SK-N-SH treated with all-trans-retinoic acid at 6 μM for 48 hours (cell line): ENCODE data around the gene DHDDS.

Experiments used
- ATAC-seq: fragments of 200-7000 bp; cut with Tn5 transposase; 3 replicates; pipeline ENCODE4 v1.9.1; 2020; ENCODE audit warnings: mild to moderate bottlenecking, moderate library complexity
- ARNTL ChIP-seq: fragments of 450-650 bp; formaldehyde crosslinking; IDR thresholded peaks from 2 replicates; pipeline ENCODE4 v1.5.0; 2020; ENCODE audit warnings: low read depth, mild to moderate bottlenecking, moderate library complexity, borderline replicate concordance
- BACH2 ChIP-seq: fragments of 250-450 bp; sonication (Bioruptor Pico); IDR thresholded peaks from 2 replicates; pipeline ENCODE4 v1.9.0; 2021; ENCODE audit warnings: mild to moderate bottlenecking, borderline replicate concordance
- CSDC2 ChIP-seq: fragments of 250-450 bp; sonication (Bioruptor Pico); IDR thresholded peaks from 2 replicates; pipeline ENCODE4 v1.5.0; 2020; ENCODE audit warnings: mild to moderate bottlenecking, moderate library complexity
- ESRRG ChIP-seq: fragments of 250-450 bp; sonication (Bioruptor Pico); IDR thresholded peaks from 2 replicates; pipeline ENCODE4 v1.6.1; 2021; ENCODE audit warnings: mild to moderate bottlenecking
- GLIS3 ChIP-seq: fragments of 250-450 bp; sonication (Bioruptor Pico); IDR thresholded peaks from 2 replicates; pipeline ENCODE4 v1.5.0; 2020; ENCODE audit warnings: mild to moderate bottlenecking, moderate library complexity
- ISL1 ChIP-seq: fragments of 250-450 bp; sonication (Bioruptor Pico); IDR thresholded peaks from 2 replicates; pipeline ENCODE4 v2.1.2; 2022; ENCODE audit warnings: mild to moderate bottlenecking, moderate library complexity
- OSR1 ChIP-seq: fragments of 250-450 bp; sonication (Bioruptor Pico); IDR thresholded peaks from 2 replicates; pipeline ENCODE4 v1.8.0; 2022; ENCODE audit warnings: moderate library complexity, mild to moderate bottlenecking, inconsistent platforms
- POU6F1 ChIP-seq: fragments of 250-450 bp; sonication (Bioruptor Pico); IDR thresholded peaks from 2 replicates; pipeline ENCODE4 v1.8.0; 2021; ENCODE audit warnings: low read depth, mild to moderate bottlenecking, moderate library complexity, borderline replicate concordance
- RARB ChIP-seq: fragments of 250-450 bp; sonication (Bioruptor Pico); IDR thresholded peaks from 2 replicates; pipeline ENCODE4 v1.8.0; 2021; ENCODE audit warnings: mild to moderate bottlenecking, moderate library complexity
- TCF4 ChIP-seq: fragments of 250-450 bp; sonication (Bioruptor Pico); IDR thresholded peaks from 2 replicates; pipeline ENCODE4 v1.8.0; 2021; ENCODE audit warnings: mild to moderate bottlenecking, moderate library complexity, borderline replicate concordance
- TOX ChIP-seq: fragments of 250-450 bp; sonication (Bioruptor Pico); IDR thresholded peaks from 2 replicates; pipeline ENCODE4 v1.8.0; 2021; ENCODE audit warnings: mild to moderate bottlenecking, moderate library complexity, borderline replicate concordance
- ZC3H10 ChIP-seq: fragments of 250-450 bp; sonication (Bioruptor Pico); IDR thresholded peaks from 2 replicates; pipeline ENCODE4 v1.5.1; 2021; ENCODE audit warnings: mild to moderate bottlenecking, moderate library complexity
- ZFP3 ChIP-seq: fragments of 250-450 bp; sonication (Bioruptor Pico); IDR thresholded peaks from 2 replicates; pipeline ENCODE4 v1.5.0; 2020; ENCODE audit warnings: mild to moderate bottlenecking, moderate library complexity
- ZFP30 ChIP-seq: fragments of 450-650 bp; formaldehyde crosslinking; IDR thresholded peaks from 2 replicates; pipeline ENCODE4 v1.5.0; 2022; ENCODE audit warnings: mild to moderate bottlenecking, moderate library complexity
- ZNF565 ChIP-seq: fragments of 450-650 bp; formaldehyde crosslinking; conservative IDR thresholded peaks from 2 replicates; pipeline ENCODE4 v1.5.0; 2020; ENCODE audit warnings: low read depth, mild to moderate bottlenecking, moderate library complexity
- ZNF70 ChIP-seq: fragments of 450-650 bp; formaldehyde crosslinking; IDR thresholded peaks from 2 replicates; pipeline ENCODE4 v1.5.0; 2020; ENCODE audit warnings: mild to moderate bottlenecking, moderate library complexity
- ZNF8 ChIP-seq: fragments of 450-650 bp; formaldehyde crosslinking; IDR thresholded peaks from 2 replicates; pipeline ENCODE4 v1.5.0; 2020; ENCODE audit warnings: mild to moderate bottlenecking, moderate library complexity
- TF ChIP-seq, protein P1 (sequence below): fragments of 250-450 bp; sonication (Bioruptor Pico); IDR thresholded peaks from 2 replicates; pipeline ENCODE4 v1.5.0; 2020; ENCODE audit warnings: mild to moderate bottlenecking, moderate library complexity
- TF ChIP-seq, protein P2 (sequence below): fragments of 250-450 bp; sonication (Bioruptor Pico); IDR thresholded peaks from 2 replicates; pipeline ENCODE4 v1.5.1; 2020; ENCODE audit warnings: low read depth, mild to moderate bottlenecking, moderate library complexity
- TF ChIP-seq, protein P3 (sequence below): fragments of 250-450 bp; sonication (Bioruptor Pico); IDR thresholded peaks from 2 replicates; pipeline ENCODE4 v1.5.1; 2021; ENCODE audit warnings: mild to moderate bottlenecking, moderate library complexity

The DHDDS gene

DNA sequence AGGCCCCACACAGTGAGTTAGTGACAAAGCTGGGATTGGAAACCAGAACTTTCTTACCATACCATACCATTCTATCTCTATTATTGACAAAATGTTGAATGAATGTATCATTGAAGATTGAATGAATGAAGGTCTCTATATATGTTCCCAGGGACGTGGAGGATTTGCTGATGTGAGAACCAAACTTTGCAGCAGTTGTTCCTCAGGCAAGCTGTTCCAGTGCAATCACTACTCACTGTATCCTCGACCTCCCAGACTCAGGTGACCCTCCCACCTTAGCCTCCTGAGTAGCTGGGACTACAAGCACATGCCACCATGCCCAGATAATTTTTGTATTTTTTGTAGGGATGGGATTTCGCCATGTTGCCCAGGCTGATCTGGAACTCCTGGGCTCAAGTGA is 33.1 kb upstream of the DHDDS start:
- TF ChIP-seq ZFP3 (CRISPR knock-in tag): no peak
- no peak for ATAC-seq

GRCh38 chr1:26401891-26402290 is 30.2 kb upstream of the DHDDS start:
- TF ChIP-seq ZFP3 (CRISPR knock-in tag) (no peak), ESRRG (no peak), ARNTL (CRISPR knock-in tag) (no peak), BACH2 (CRISPR knock-in tag) (no peak), ZNF70 (CRISPR knock-in tag) (no peak)
- TF ChIP-seq, protein P1, sequence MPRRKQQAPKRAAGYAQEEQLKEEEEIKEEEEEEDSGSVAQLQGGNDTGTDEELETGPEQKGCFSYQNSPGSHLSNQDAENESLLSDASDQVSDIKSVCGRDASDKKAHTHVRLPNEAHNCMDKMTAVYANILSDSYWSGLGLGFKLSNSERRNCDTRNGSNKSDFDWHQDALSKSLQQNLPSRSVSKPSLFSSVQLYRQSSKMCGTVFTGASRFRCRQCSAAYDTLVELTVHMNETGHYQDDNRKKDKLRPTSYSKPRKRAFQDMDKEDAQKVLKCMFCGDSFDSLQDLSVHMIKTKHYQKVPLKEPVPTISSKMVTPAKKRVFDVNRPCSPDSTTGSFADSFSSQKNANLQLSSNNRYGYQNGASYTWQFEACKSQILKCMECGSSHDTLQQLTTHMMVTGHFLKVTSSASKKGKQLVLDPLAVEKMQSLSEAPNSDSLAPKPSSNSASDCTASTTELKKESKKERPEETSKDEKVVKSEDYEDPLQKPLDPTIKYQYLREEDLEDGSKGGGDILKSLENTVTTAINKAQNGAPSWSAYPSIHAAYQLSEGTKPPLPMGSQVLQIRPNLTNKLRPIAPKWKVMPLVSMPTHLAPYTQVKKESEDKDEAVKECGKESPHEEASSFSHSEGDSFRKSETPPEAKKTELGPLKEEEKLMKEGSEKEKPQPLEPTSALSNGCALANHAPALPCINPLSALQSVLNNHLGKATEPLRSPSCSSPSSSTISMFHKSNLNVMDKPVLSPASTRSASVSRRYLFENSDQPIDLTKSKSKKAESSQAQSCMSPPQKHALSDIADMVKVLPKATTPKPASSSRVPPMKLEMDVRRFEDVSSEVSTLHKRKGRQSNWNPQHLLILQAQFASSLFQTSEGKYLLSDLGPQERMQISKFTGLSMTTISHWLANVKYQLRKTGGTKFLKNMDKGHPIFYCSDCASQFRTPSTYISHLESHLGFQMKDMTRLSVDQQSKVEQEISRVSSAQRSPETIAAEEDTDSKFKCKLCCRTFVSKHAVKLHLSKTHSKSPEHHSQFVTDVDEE (CRISPR knock-in tag): no peak
- TF ChIP-seq, all 23 proteins: peak for 0
- no peak for ATAC-seq

DNA sequence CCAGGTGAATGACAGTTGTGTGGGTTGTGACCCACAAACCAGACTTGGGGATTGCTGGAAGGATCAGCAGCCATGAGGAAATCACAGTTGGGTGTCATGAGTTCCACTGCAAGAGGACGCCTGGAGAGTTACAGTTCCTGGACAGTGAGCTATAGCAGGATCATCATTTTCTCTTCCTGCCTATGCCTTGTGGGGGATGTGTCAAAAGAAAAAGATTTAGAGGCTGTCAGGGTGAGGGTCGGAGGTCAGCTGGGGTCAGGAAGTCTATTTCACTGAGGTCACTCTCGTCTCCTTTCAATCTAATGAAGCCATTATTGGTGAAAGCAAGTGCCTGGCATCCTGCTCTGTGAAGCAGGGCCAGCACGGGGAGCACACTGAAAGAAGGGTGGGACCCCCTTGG is 28.5 kb upstream of the DHDDS start:
- no peak for TF ChIP-seq BACH2 (CRISPR knock-in tag)
- TF ChIP-seq ZC3H10: no peak
- TF ChIP-seq POU6F1 (CRISPR knock-in tag): no peak
- TF ChIP-seq ZNF565 (CRISPR knock-in tag): no peak
- TF ChIP-seq OSR1 (CRISPR knock-in tag): no peak
- TF ChIP-seq TOX: no peak
- no peak for TF ChIP-seq CSDC2 (CRISPR knock-in tag)
- no peak for TF ChIP-seq ZNF70 (CRISPR knock-in tag)
- no peak for TF ChIP-seq GLIS3 (CRISPR knock-in tag)
- TF ChIP-seq ISL1 (CRISPR knock-in tag): no peak
- no peak for TF ChIP-seq ESRRG
- no peak for TF ChIP-seq RARB (CRISPR knock-in tag)
- TF ChIP-seq ZNF8 (CRISPR knock-in tag): no peak
- TF ChIP-seq, protein P2, sequence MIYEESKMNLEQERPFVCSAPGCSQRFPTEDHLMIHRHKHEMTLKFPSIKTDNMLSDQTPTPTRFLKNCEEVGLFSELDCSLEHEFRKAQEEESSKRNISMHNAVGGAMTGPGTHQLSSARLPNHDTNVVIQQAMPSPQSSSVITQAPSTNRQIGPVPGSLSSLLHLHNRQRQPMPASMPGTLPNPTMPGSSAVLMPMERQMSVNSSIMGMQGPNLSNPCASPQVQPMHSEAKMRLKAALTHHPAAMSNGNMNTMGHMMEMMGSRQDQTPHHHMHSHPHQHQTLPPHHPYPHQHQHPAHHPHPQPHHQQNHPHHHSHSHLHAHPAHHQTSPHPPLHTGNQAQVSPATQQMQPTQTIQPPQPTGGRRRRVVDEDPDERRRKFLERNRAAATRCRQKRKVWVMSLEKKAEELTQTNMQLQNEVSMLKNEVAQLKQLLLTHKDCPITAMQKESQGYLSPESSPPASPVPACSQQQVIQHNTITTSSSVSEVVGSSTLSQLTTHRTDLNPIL (CRISPR knock-in tag): no peak
- TF ChIP-seq, protein P3, sequence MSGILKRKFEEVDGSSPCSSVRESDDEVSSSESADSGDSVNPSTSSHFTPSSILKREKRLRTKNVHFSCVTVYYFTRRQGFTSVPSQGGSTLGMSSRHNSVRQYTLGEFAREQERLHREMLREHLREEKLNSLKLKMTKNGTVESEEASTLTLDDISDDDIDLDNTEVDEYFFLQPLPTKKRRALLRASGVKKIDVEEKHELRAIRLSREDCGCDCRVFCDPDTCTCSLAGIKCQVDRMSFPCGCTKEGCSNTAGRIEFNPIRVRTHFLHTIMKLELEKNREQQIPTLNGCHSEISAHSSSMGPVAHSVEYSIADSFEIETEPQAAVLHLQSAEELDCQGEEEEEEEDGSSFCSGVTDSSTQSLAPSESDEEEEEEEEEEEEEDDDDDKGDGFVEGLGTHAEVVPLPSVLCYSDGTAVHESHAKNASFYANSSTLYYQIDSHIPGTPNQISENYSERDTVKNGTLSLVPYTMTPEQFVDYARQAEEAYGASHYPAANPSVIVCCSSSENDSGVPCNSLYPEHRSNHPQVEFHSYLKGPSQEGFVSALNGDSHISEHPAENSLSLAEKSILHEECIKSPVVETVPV: no peak
- TF ChIP-seq ARNTL (CRISPR knock-in tag): no peak
- no peak for TF ChIP-seq ZFP30

DNA sequence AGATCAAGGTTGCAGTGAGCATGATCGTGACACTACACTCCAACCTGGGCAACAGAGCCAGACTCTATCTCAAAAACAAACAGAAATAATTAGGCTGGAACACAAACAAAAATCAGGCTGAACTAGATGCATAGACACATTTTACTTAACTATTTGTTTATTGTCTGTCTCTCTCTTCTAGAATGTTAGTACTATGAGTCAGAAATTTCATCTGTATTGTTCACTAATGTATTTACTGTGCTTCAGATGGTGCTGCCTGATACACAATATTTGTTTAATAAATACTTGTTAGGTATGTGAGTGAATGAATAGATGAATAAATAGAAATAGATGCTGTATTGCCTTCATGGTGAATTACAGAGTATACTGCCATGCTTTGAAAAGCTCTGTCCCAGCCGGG is 27.5 kb upstream of the DHDDS start:
- no peak for ATAC-seq
- TF ChIP-seq TCF4 (no peak), OSR1 (CRISPR knock-in tag) (no peak), ESRRG (no peak), ISL1 (CRISPR knock-in tag) (no peak), TOX (no peak), POU6F1 (CRISPR knock-in tag) (no peak)
- TF ChIP-seq, protein P3: no peak
- TF ChIP-seq, protein P2 (CRISPR knock-in tag): no peak
- TF ChIP-seq, all 23 proteins: peak for 0

More for the DNA sequence above, 28.5 kb upstream of the DHDDS start:
- ATAC-seq: no peak
